ENCODE results near the gene ACAP3. TPM values are rescaled to one million over a fixed set of nuclear protein-coding genes. Genes with fewer than 3 reads are reported as not detected.
A peak's percentile ranks its signal among the peaks of the same experiment; 100 is the strongest.

ACAP3 gene
- total RNA-seq, 4 donors from 2014 or later = 78.1 to 156 (median 110) TPM

DNA sequence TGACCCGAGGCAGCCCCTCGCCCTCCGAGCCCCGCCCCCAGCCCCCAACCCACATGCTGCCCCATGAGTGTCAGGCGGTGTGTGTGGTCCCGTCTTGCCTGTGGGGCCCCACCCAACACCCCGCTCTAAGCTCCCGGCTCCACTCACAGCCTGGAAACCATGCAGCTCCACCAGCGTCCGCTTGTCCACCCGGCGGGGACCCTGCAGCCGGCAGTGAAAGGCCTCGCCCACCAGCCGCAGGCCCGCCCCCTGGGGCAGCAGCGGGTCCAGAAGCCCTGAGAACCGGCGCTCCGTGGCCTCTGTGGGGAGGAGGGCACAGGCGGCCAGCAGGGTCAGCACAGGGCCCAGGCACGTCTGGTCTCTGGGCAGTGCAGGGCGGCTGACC, 63.9 kb downstream of the ACAP3 start:
- H3K27ac ChIP-seq = peak overlapping the region in 3 of 4 donors; percentile 10 to 36 (median 34)
- TF ChIP-seq POLR2A (IDR thresholded peaks at IDR 0.05) = no peak
- TF ChIP-seq, protein P1, sequence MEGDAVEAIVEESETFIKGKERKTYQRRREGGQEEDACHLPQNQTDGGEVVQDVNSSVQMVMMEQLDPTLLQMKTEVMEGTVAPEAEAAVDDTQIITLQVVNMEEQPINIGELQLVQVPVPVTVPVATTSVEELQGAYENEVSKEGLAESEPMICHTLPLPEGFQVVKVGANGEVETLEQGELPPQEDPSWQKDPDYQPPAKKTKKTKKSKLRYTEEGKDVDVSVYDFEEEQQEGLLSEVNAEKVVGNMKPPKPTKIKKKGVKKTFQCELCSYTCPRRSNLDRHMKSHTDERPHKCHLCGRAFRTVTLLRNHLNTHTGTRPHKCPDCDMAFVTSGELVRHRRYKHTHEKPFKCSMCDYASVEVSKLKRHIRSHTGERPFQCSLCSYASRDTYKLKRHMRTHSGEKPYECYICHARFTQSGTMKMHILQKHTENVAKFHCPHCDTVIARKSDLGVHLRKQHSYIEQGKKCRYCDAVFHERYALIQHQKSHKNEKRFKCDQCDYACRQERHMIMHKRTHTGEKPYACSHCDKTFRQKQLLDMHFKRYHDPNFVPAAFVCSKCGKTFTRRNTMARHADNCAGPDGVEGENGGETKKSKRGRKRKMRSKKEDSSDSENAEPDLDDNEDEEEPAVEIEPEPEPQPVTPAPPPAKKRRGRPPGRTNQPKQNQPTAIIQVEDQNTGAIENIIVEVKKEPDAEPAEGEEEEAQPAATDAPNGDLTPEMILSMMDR (IDR thresholded peaks at IDR 0.05) = no peak

DNA sequence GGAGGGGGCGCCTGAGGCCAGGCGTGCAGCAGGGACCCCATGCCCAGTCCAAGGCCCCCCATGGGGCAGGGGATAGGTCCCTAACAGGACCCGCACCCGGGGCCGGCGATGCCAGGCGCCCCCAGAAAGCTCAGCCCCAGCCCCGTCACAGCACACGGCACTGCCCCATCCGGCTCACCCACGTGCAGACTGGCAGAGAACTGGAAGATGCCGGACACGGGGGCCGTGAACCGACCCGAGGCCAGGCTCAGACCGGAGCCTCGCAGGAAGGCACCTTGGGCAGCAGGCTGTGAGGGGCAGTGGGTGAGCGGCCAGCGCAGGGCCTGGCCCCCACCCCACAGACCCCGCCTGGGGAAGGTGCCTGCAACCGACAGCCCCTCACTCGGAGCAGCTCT, 64.5 kb downstream of the ACAP3 start:
- peaks cover 0 to 35% of the 10 kb centered on the region in 2 donors for H3K27me3 ChIP-seq
- peak overlapping the region in 3 of 4 donors; percentile 32 to 56 (median 52) for H3K4me3 ChIP-seq
- no peaks in the 10 kb centered on the region for H3K9me3 ChIP-seq
- TF ChIP-seq POLR2A (IDR thresholded peaks at IDR 0.05) = no peak
- TF ChIP-seq, protein P1 (IDR thresholded peaks at IDR 0.05) = no peak
- H3K4me1 ChIP-seq = peaks cover 0 to 16% (median 3%) of the 10 kb centered on the region in 4 donors
- no peak overlapping the region for H3K27ac ChIP-seq
- no peaks in the 10 kb centered on the region for H3K36me3 ChIP-seq
- DNase-seq = no peak

More for the DNA sequence above, 63.9 kb downstream of the ACAP3 start:
- Histone ChIP-seq H3K4me3 (peak overlapping the region in 3 of 4 donors; percentile 32 to 56 (median 52)), H3K36me3 (no peaks in the 10 kb centered on the region), H3K27me3 (peaks cover 0 to 31% of the 10 kb centered on the region in 2 donors), H3K4me1 (peaks cover 0 to 11% (median 3%) of the 10 kb centered on the region in 4 donors), H3K9me3 (no peaks in the 10 kb centered on the region)
- no peak for DNase-seq

DNA sequence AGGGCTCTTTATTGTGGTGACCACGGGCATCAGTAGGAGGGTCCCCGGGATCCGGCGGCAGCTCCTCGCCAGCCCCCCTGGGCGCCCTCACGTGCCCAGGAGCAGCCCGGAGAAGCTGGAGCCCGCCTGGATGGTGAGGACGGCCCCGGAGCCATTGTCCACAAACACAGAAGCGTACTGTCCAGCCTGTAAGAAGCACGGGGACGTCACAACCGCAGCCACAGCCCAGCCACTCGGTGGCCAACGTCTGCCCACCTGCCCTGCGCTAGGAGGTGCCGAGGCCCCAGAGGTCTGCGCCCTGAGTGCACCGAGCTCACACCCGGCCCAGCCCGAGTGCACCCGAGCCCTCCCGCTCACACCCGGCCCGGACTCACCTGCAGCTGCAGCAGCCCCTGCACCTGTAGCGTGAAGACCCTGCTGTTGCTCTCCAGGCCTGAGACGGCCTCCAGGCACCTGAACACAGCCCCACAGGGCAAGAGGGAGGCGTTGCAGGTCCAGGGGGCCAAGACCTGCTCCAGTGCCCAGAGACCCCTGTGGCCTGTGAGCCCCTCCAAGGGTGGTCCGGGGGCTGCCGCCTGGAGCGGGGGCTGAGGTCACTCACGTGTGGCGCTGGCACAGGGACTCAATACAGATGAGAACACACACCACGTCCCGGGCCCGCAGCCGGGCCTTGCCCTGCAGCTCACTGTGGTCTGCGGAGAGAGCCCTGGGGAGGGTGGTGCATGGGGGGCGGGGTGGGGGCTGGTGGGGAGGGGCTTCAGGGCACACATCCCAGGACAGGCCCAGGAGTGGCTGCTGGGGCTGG, 65.1 kb downstream of the ACAP3 start:
- H3K4me1 ChIP-seq = peaks cover 3 to 22% (median 5%) of the 10 kb centered on the region in 4 donors
- H3K27ac ChIP-seq = no peak overlapping the region
- H3K4me3 ChIP-seq = peak overlapping the region in 1 of 4 donors; percentile 52
- no peaks in the 10 kb centered on the region for H3K36me3 ChIP-seq
- H3K9me3 ChIP-seq = no peaks in the 10 kb centered on the region
- DNase-seq = no peak
- TF ChIP-seq, protein P1 (IDR thresholded peaks at IDR 0.05) = no peak
- no peak for TF ChIP-seq POLR2A (IDR thresholded peaks at IDR 0.05)
- H3K27me3 ChIP-seq = peaks cover 0 to 35% of the 10 kb centered on the region in 2 donors

Small RNA genes lying within 50 kb of the gene (small RNA-seq; reads per million reads assigned to genes)
- 0 reads per million in 2 donors for gene MIR6726

Other genes with a start within 250 kb of the ACAP3 start
- gene RNF223, start 233.6 kb downstream of the ACAP3 start, total RNA-seq = 1 to 10 TPM in 1 of 4 donors, not detected in 3; 1.3 TPM
- gene C1orf159, start 191.8 kb downstream of the ACAP3 start, total RNA-seq = 10 to 100 TPM; 14.0 to 32.0 (median 22.7) TPM
- gene TTLL10, start 134.1 kb downstream of the ACAP3 start, total RNA-seq = 1 to 10 TPM in 3 of 4 donors, not detected in 1; 1.6 to 3.6 (median 1.8) TPM
- 10 to 100 TPM in 1 of 4 donors, 1 to 10 TPM in 1, under 1 TPM in 1, not detected in 1; 0.70 to 38.0 (median 3.2) TPM for gene TNFRSF18, start 101.3 kb downstream of the ACAP3 start, total RNA-seq
- gene TNFRSF4, start 93.8 kb downstream of the ACAP3 start, total RNA-seq = 1 to 10 TPM in 3 of 4 donors, not detected in 1; 1.6 to 9.1 (median 2.8) TPM
- gene SDF4, start 75.9 kb downstream of the ACAP3 start, total RNA-seq = 100 to 1,000 TPM in 3 of 4 donors, 10 to 100 TPM in 1; 88.3 to 280 (median 177) TPM
- gene B3GALT6, start 75.7 kb downstream of the ACAP3 start, total RNA-seq = 10 to 100 TPM in 2 of 4 donors, 1 to 10 TPM in 2; 9.1 to 13.4 (median 10.6) TPM
- gene C1QTNF12, start 61.2 kb downstream of the ACAP3 start, total RNA-seq = 10 to 100 TPM in 3 of 4 donors, not detected in 1; 23.3 to 58.0 (median 44.2) TPM
- gene UBE2J2, start 34.1 kb downstream of the ACAP3 start, total RNA-seq = 10 to 100 TPM; 25.6 to 64.2 (median 55.3) TPM
- 10 to 100 TPM in 3 of 4 donors, not detected in 1; 10.9 to 21.6 (median 16.9) TPM for gene SCNN1D, start 27.5 kb downstream of the ACAP3 start, total RNA-seq
- 10 to 100 TPM; 12.4 to 38.9 (median 24.4) TPM for gene PUSL1, start 667 bp upstream of the ACAP3 start, total RNA-seq
- gene INTS11, start 16.7 kb upstream of the ACAP3 start, total RNA-seq = 100 to 1,000 TPM; 146 to 359 (median 273) TPM
- 10 to 100 TPM; 10.7 to 94.0 (median 84.6) TPM for gene CPTP, start 16.9 kb upstream of the ACAP3 start, total RNA-seq
- 1 to 10 TPM; 2.1 to 5.8 (median 3.0) TPM for gene TAS1R3, start 23.4 kb upstream of the ACAP3 start, total RNA-seq
- gene DVL1, start 41.5 kb upstream of the ACAP3 start, total RNA-seq = 100 to 1,000 TPM in 3 of 4 donors, 10 to 100 TPM in 1; 76.0 to 196 (median 164) TPM
- gene MXRA8, start 50.6 kb upstream of the ACAP3 start, total RNA-seq = 10 to 100 TPM; 11.7 to 56.1 (median 35.6) TPM
- gene AURKAIP1, start 67.3 kb upstream of the ACAP3 start, total RNA-seq = 100 to 1,000 TPM; 122 to 172 (median 134) TPM
- gene CCNL2, start 91.4 kb upstream of the ACAP3 start, total RNA-seq = 1,000 to 10,000 TPM in 1 of 4 donors, 100 to 1,000 TPM in 3; 216 to 1,008 (median 423) TPM
- 10 to 100 TPM; 58.2 to 94.1 (median 78.2) TPM for gene MRPL20, start 99.4 kb upstream of the ACAP3 start, total RNA-seq
- 10 to 100 TPM in 1 of 4 donors, 1 to 10 TPM in 2, under 1 TPM in 1; 0.54 to 11.6 (median 2.0) TPM for gene ANKRD65, start 113.3 kb upstream of the ACAP3 start, total RNA-seq
- gene VWA1, start 127.8 kb upstream of the ACAP3 start, total RNA-seq = 10 to 100 TPM in 1 of 4 donors, 1 to 10 TPM in 3; 3.2 to 14.0 (median 6.7) TPM
- under 1 TPM in 1 of 4 donors, not detected in 3; 0.27 TPM for gene ATAD3C, start 141.8 kb upstream of the ACAP3 start, total RNA-seq
- gene ATAD3B, start 163.8 kb upstream of the ACAP3 start, total RNA-seq = 100 to 1,000 TPM in 1 of 4 donors, 10 to 100 TPM in 3; 26.9 to 130 (median 35.0) TPM
- gene ATAD3A, start 204.2 kb upstream of the ACAP3 start, total RNA-seq = 10 to 100 TPM; 14.9 to 72.6 (median 24.4) TPM
- 1 to 10 TPM in 1 of 4 donors, not detected in 3; 3.6 TPM for gene TMEM240, start 232.7 kb upstream of the ACAP3 start, total RNA-seq

Data from Peyer's patch (tissue), 4 donors.